ENCODE measurements around the gene AIFM1.
"Not testable (repeated sequence)": the region's sequence is repeated elsewhere in the genome, so short reads cannot be mapped to it uniquely, and the experiment has no call there.

Gene AIFM1

GRCh38 chrX:130120746-130121504 lies 44.7 kb downstream of the AIFM1 start:
- no peaks in the 10 kb centered on the region for H3K36me3 ChIP-seq
- no peak for DNase-seq
- TF ChIP-seq CTCF (IDR thresholded peaks at IDR 0.05; ENCODE audit: low read depth, low read length), result no peak
- no peaks in the 10 kb centered on the region for H3K9me3 ChIP-seq (ENCODE audit: severe bottlenecking)
- no peak overlapping the region for H3K27ac ChIP-seq
- peaks cover 6% of the 10 kb centered on the region for H3K27me3 ChIP-seq (ENCODE audit: insufficient read depth, low read depth, severe bottlenecking)
- H3K4me3 ChIP-seq (ENCODE audit: low read depth, low read length), result no peak overlapping the region

DNA sequence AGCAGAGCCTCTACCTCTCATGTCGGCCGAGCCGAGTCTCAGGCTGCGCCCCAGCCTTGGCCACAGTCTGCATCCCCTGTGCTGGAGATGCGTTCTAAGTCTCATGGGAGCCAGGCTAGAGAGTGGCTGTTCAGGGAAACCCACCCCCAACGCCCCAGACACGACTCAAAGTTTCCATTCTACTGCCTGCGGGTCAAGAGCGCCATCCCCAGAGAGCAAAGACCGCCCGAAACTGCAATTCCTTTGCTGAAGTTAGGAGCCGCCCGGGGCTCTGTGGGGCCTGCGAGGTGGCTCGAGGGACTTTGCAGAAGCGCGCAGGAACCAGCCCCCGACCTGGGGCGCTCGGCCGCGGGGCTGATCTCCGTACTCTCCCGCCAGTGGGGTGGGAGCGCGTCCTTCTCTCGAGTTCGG lies 45.3 kb downstream of the AIFM1 start:
- H3K36me3 ChIP-seq, result no peaks in the 10 kb centered on the region
- no peaks in the 10 kb centered on the region for H3K9me3 ChIP-seq (ENCODE audit: severe bottlenecking)
- H3K4me3 ChIP-seq (ENCODE audit: low read depth, low read length), result no peak overlapping the region
- H3K27me3 ChIP-seq (ENCODE audit: insufficient read depth, low read depth, severe bottlenecking), result peaks cover 6% of the 10 kb centered on the region
- no peak for TF ChIP-seq CTCF (IDR thresholded peaks at IDR 0.05; ENCODE audit: low read depth, low read length)
- H3K27ac ChIP-seq, result no peak overlapping the region
- DNase-seq, result no peak

- Histone ChIP-seq H3K27ac (no peak overlapping the region), H3K9me3 (ENCODE audit: severe bottlenecking) (no peaks in the 10 kb centered on the region), H3K4me3 (ENCODE audit: low read depth, low read length) (no peak overlapping the region), H3K36me3 (no peaks in the 10 kb centered on the region), H3K27me3 (ENCODE audit: insufficient read depth, low read depth, severe bottlenecking) (peaks cover 6% of the 10 kb centered on the region)
- no peak for TF ChIP-seq CTCF (IDR thresholded peaks at IDR 0.05; ENCODE audit: low read depth, low read length)
- DNase-seq, result no peak
Observed at GRCh38 chrX:130119312-130119898, 46.2 kb downstream of the AIFM1 start.

- H3K9me3 ChIP-seq (ENCODE audit: severe bottlenecking), result no peaks in the 10 kb centered on the region
- H3K4me3 ChIP-seq (ENCODE audit: low read depth, low read length), result no peak overlapping the region
- no peak for DNase-seq
- no peak overlapping the region for H3K27ac ChIP-seq
- no peaks in the 10 kb centered on the region for H3K36me3 ChIP-seq
- no peak for TF ChIP-seq CTCF (IDR thresholded peaks at IDR 0.05; ENCODE audit: low read depth, low read length)
- peaks cover 6% of the 10 kb centered on the region for H3K27me3 ChIP-seq (ENCODE audit: insufficient read depth, low read depth, severe bottlenecking)
Observed at GRCh38 chrX:130118441-130119311, 47.0 kb downstream of the AIFM1 start.

- Histone ChIP-seq H3K27ac (no peak overlapping the region), H3K9me3 (ENCODE audit: severe bottlenecking) (no peaks in the 10 kb centered on the region), H3K36me3 (no peaks in the 10 kb centered on the region), H3K27me3 (ENCODE audit: insufficient read depth, low read depth, severe bottlenecking) (peaks cover 6% of the 10 kb centered on the region), H3K4me3 (ENCODE audit: low read depth, low read length) (no peak overlapping the region)
- TF ChIP-seq CTCF (IDR thresholded peaks at IDR 0.05; ENCODE audit: low read depth, low read length), result no peak
- no peak for DNase-seq
Observed at GRCh38 chrX:130117166-130117565, 48.5 kb downstream of the AIFM1 start.

DNA sequence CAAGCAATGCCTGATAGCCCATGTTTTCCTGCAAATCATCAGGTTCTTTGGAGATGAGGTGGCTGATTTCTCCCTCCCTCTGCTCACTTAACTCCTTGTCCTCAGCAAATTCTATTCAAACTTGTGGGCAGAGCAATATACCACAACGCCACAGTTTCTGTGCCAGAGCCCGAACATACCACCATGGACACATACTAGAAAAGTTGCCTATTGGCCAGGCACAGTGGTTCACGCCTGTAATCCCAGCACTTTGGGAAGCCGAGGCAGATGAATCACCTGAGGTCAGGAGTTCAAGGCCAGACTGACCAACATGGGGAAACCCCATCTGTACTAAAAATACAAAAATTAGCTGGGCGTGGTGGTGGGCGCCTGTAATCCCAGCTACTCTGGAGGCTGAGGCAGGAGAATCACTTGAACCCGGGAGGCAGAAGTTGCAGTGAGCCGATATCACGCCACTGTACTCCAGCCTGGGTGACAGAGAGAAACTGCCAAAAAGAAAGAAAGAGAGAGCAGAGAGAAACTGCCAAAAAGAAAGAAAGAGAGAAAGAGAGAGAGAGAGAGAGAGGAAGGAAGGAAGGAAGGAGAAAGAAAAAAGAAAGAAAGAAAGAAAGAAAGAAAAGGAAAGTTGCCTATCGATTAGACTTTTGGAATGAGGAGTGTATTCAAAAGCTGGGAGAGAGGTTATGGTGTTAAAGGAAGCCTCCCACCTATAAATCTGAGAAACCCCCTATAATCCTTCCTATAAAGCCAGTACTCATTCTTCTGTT lies 50.3 kb downstream of the AIFM1 start:
- not testable (repeated sequence) for H3K36me3 ChIP-seq, H3K27ac ChIP-seq, DNase-seq

More for the DNA sequence above, 50.3 kb downstream of the AIFM1 start:
- not testable (repeated sequence) for H3K9me3 ChIP-seq (ENCODE audit: severe bottlenecking); H3K4me3 ChIP-seq (ENCODE audit: low read depth, low read length); H3K27me3 ChIP-seq (ENCODE audit: insufficient read depth, low read depth, severe bottlenecking)
